Left ventricle myocardium inferior (tissue), 1 donor: Measurements from ENCODE around the gene KRT8. TPM values are rescaled to one million over a fixed set of nuclear protein-coding genes. Genes with fewer than 3 reads are reported as not detected.
"Not testable (repeated sequence)": the region's sequence is repeated elsewhere in the genome, so short reads cannot be mapped to it uniquely, and the experiment has no call there.

Source experiments
- DNase-seq: peaks from one replicate; pipeline ENCODE4 v3.0.0-alpha.2; 2020
- H3K27ac ChIP-seq: fragments of 200-600 bp; replicated peaks from 2 replicates; pipeline ENCODE4 v1.8.0; 2021
- H3K27me3 ChIP-seq: fragments of 200-600 bp; 2 replicates; pipeline ENCODE4 v1.8.0; 2021; ENCODE audit warnings: low read depth
- H3K36me3 ChIP-seq: fragments of 200-600 bp; 2 replicates; pipeline ENCODE4 v1.8.0; 2021
- H3K4me1 ChIP-seq: fragments of 200-600 bp; 2 replicates; pipeline ENCODE4 v1.8.0; 2021
- H3K4me3 ChIP-seq: fragments of 200-600 bp; 2 replicates; pipeline ENCODE4 v1.8.0; 2021; ENCODE audit warnings: mild to moderate bottlenecking, moderate library complexity
- H3K9me3 ChIP-seq: fragments of 200-600 bp; replicated peaks from 2 replicates; pipeline ENCODE4 v1.8.0; 2021
- CTCF ChIP-seq: fragments of 200-600 bp; IDR thresholded peaks from 2 replicates; pipeline ENCODE4 v1.8.0; 2021; ENCODE audit warnings: antibody characterized with exemption, mild to moderate bottlenecking, borderline replicate concordance
- intact Hi-C: fragments of 100-400 bp; cut with micrococcal nuclease; formaldehyde crosslinking; loops from one replicate; pipeline ENCODE4 v1.11.0; 2022
- long read RNA-seq: library from polyadenylated mRNA; unstranded; transcript quantifications from one replicate; pipeline ENCODE4 v2.0.0, GENCODE V29; 2021
- total RNA-seq: library from RNA; stranded (reverse); fragmentation: NEBNext Ultra II Directional; extraction: Animal tissue kit (Norgen Biotek cat#: 25700); gene quantifications from one replicate; pipeline ENCODE4 v1.2.1, GENCODE V29; 2021
- donor health status: DM: no; HTN: yes; CAD: no; lungs with severe emphysema.

The KRT8 gene
- total RNA-seq = 63.4 TPM
- long read RNA-seq, partial matches to known transcripts = 189 of 194 reads
- long read RNA-seq, other reads (novel, unspliced or antisense) = 5 of 194 reads

DNA sequence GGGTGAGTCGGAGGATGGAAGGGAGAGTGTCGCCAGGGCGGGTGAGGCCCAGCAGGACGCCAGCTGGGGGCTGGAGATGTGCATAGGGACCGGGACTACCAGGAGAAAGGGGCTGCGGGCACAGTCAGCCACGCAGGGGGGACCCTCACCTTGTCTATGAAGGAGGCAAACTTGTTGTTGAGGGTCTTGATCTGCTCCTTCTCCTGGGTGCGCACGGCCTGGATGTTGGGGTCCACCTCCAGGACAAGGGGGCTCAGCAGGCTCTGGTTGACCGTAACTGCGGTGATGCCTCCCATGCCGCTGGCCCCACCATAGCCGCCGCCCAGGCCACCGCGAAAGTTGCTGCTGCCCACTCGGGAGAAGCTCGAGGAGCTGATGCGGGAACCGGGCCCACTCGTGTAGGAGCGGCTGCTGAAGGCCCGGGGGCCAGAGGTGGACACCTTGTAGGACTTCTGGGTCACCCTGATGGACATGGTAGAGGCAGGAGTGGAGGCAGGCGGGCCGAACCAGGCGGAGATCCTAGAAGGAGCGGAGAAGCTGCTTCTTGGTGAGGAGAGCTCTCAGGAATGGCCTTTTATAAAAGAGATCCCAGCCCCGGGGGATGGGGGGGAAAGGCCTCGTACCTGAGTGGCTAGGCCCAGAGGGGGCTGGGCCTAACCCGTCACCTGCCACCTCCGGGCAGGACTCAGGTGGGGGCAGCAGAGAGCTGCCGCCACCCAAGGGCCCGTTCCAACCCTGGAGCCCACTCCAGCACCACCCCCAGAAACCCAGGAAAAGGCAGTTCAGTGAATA, at the start of gene KRT8:
Gene KRT8 (minus strand): TSS at position 568 of the 792 bp plus-strand sequence. CDS start 95 bp downstream, at position 473.
- H3K9me3 ChIP-seq, intact Hi-C loops, H3K27me3 ChIP-seq: not testable (repeated sequence)
- H3K36me3 ChIP-seq = peaks cover 15% of the 10 kb centered on the region
- peak within 1 kb of the TSS; percentile 72 for H3K27ac ChIP-seq
- H3K4me1 ChIP-seq = peaks cover 11% of the 10 kb centered on the region
- TF ChIP-seq CTCF = peak; percentile 35
- peak; percentile 33 for DNase-seq
- H3K4me3 ChIP-seq = peak within 1 kb of the TSS; percentile 67

DNA sequence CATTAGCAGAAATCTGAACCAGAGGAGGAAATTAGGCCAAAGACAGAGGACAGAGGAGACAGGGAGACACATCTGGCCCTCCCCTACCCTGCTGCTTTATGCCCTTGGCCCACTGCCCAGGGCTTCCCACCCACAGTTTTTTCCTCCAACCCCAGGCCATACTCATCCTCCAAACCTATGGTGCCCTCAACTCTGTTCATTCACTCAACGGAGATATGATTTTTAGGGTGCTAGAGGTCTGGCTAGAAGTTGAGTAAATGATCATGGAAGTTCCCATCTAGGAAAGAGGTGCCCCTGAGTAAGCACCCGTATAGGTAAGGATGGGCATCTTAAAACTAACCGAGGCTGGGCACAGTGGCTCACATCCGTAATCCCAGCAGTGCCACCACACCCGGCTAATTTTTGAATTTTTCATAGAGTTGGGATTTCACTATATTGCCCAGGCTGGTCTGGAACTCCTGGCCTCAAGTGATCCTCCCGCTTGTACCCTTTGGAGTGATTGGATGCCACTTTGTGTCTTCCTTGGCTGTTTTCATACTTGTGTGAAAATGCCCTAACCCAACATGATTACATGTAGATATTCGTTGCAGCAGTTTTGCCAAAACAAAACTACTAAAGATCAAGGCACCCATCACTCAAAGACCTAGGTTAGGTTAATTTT, 48.4 kb upstream of the KRT8 start:
- H3K9me3 ChIP-seq = no peaks in the 10 kb centered on the region
- H3K4me1 ChIP-seq = peaks cover 10% of the 10 kb centered on the region
- H3K27me3 ChIP-seq = peaks cover 23% of the 10 kb centered on the region
- DNase-seq = no peak
- H3K4me3 ChIP-seq = no peak overlapping the region
- H3K27ac ChIP-seq = no peak overlapping the region
- no peaks in the 10 kb centered on the region for H3K36me3 ChIP-seq
- intact Hi-C loops = no loop called here
- no peak for TF ChIP-seq CTCF

- Histone ChIP-seq H3K27me3 (peaks cover 23% of the 10 kb centered on the region), H3K9me3 (no peaks in the 10 kb centered on the region), H3K36me3 (no peaks in the 10 kb centered on the region), H3K4me3 (no peak overlapping the region), H3K27ac (no peak overlapping the region), H3K4me1 (peaks cover 10% of the 10 kb centered on the region)
- DNase-seq = no peak
- peak; percentile 30 for TF ChIP-seq CTCF
- intact Hi-C loops = no loop called here
These were observed 47.4 kb upstream of the KRT8 start for GRCh38 chr12:52952076-52952801.

DNA sequence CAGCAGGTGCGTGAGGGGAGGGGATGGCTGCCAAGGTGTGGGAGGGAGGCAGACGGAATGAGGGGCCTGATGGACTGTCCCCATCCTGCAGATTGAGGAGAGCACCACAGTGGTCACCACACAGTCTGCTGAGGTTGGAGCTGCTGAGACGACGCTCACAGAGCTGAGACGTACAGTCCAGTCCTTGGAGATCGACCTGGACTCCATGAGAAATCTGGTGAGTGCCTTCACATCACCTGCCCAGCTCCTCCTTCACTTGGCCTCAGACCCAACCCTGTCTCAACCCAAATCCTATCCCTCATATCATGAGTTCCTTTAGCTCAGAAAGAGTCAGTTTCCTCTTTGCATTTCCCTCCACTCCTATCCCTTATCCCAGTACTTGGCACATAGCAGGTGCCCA, 46.8 kb upstream of the KRT8 start:
- Histone ChIP-seq H3K4me1 (peaks cover 10% of the 10 kb centered on the region), H3K9me3 (no peaks in the 10 kb centered on the region), H3K27ac (no peak overlapping the region), H3K36me3 (no peaks in the 10 kb centered on the region), H3K4me3 (no peak overlapping the region), H3K27me3 (peaks cover 23% of the 10 kb centered on the region)
- intact Hi-C loops = no loop called here
- no peak for TF ChIP-seq CTCF
- no peak for DNase-seq

- Histone ChIP-seq H3K27me3 (peaks cover 23% of the 10 kb centered on the region), H3K4me3 (no peak overlapping the region), H3K27ac (no peak overlapping the region), H3K4me1 (peaks cover 14% of the 10 kb centered on the region), H3K36me3 (no peaks in the 10 kb centered on the region), H3K9me3 (no peaks in the 10 kb centered on the region)
- intact Hi-C loops = no loop called here
- TF ChIP-seq CTCF = no peak
- no peak for DNase-seq
These were observed 46.2 kb upstream of the KRT8 start for GRCh38 chr12:52951126-52951525.
